ENCODE data around the gene VARS2. TPM values are rescaled to one million over a fixed set of nuclear protein-coding genes. Genes with fewer than 3 reads are reported as not detected.
A peak's percentile ranks its signal among the peaks of the same experiment; 100 is the strongest.

The VARS2 gene
- total RNA-seq, 4 donors from 2014 or later: 12.6 to 22.0 (median 19.2) TPM

- WGBS: 43% methylated on average over 6 of the region's 6 CpGs
- H3K4me1 ChIP-seq: peaks cover 68% of the 10 kb centered on the region
- TF ChIP-seq POLR2AphosphoS5 (IDR thresholded peaks at IDR 0.05): no peak
- no peak for TF ChIP-seq EP300 (IDR thresholded peaks at IDR 0.05)
- no peak for TF ChIP-seq POLR2A (IDR thresholded peaks at IDR 0.05)
- TF ChIP-seq, protein P1, sequence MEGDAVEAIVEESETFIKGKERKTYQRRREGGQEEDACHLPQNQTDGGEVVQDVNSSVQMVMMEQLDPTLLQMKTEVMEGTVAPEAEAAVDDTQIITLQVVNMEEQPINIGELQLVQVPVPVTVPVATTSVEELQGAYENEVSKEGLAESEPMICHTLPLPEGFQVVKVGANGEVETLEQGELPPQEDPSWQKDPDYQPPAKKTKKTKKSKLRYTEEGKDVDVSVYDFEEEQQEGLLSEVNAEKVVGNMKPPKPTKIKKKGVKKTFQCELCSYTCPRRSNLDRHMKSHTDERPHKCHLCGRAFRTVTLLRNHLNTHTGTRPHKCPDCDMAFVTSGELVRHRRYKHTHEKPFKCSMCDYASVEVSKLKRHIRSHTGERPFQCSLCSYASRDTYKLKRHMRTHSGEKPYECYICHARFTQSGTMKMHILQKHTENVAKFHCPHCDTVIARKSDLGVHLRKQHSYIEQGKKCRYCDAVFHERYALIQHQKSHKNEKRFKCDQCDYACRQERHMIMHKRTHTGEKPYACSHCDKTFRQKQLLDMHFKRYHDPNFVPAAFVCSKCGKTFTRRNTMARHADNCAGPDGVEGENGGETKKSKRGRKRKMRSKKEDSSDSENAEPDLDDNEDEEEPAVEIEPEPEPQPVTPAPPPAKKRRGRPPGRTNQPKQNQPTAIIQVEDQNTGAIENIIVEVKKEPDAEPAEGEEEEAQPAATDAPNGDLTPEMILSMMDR (IDR thresholded peaks at IDR 0.05): no peak
- H3K4me3 ChIP-seq: no peak overlapping the region
- no peaks in the 10 kb centered on the region for H3K9me3 ChIP-seq
- no peaks in the 10 kb centered on the region for H3K27me3 ChIP-seq
- H3K36me3 ChIP-seq: peaks cover 44% of the 10 kb centered on the region
- DNase-seq (ENCODE audit: low spot score in 2 of 2): no peak
- peak overlapping the region; percentile 5 for H3K27ac ChIP-seq
Measured at GRCh38 chr6:30887901-30888815, 25.9 kb upstream of the VARS2 start.

DNA sequence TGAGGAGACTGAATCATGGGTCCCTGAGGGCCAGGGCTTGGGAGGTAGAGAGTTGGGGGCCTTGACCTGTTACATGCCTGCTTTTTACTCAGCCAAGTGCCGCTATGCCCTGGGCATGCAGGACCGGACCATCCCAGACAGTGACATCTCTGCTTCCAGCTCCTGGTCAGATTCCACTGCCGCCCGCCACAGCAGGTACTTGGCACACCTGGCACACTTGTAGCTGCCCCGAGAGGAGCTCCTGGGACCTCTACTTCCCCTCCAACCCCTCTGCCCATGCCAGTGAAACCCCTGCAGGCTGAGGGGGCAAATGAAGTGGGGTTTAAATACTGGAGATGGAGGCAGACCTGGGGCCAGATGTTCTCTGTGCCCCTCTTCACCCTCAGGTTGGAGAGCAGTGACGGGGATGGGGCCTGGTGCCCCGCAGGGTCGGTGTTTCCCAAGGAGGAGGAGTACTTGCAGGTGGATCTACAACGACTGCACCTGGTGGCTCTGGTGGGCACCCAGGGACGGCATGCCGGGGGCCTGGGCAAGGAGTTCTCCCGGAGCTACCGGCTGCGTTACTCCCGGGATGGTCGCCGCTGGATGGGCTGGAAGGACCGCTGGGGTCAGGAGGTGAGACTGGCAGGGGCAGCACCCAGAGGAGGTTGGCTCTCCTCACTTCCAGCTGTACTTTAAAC lies 25.1 kb upstream of the VARS2 start:
- WGBS: 89% methylated on average over 3 of the region's 18 CpGs
- TF ChIP-seq EP300 (IDR thresholded peaks at IDR 0.05): no peak
- TF ChIP-seq POLR2A (IDR thresholded peaks at IDR 0.05): no peak
- TF ChIP-seq, protein P1 (IDR thresholded peaks at IDR 0.05): no peak
- TF ChIP-seq POLR2AphosphoS5 (IDR thresholded peaks at IDR 0.05): no peak
- Histone ChIP-seq H3K9me3 (no peaks in the 10 kb centered on the region), H3K4me3 (no peak overlapping the region), H3K36me3 (peaks cover 52% of the 10 kb centered on the region), H3K27ac (no peak overlapping the region), H3K27me3 (no peaks in the 10 kb centered on the region), H3K4me1 (peaks cover 60% of the 10 kb centered on the region)
- no peak for DNase-seq (ENCODE audit: low spot score in 2 of 2)

DNA sequence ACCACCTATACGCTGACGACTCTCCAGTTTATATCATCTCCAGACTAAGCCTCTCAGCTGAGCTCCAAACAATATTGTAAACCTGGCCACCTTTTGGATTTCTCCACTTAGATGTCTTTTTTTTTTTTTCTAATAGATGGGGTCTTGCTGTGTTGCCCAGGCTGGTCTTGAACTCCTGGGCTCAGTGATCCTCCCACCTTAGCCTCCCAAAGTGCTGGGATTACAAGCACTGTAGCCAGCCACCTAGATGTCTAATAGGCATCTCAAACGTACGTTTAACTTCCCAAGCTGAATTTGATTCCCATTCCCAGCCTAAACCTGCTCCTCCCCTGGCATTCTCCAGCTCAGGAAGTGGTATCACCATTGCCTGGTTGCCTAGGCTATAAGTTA lies 24.5 kb upstream of the VARS2 start:
- Histone ChIP-seq H3K9me3 (no peaks in the 10 kb centered on the region), H3K27ac (peak overlapping the region; percentile 0), H3K4me1 (peaks cover 60% of the 10 kb centered on the region), H3K36me3 (peaks cover 57% of the 10 kb centered on the region), H3K4me3 (no peak overlapping the region), H3K27me3 (no peaks in the 10 kb centered on the region)
- DNase-seq (ENCODE audit: low spot score in 2 of 2): no peak
- 62% methylated on average over 4 of the region's 4 CpGs for WGBS
- TF ChIP-seq EP300 (IDR thresholded peaks at IDR 0.05) (no peak), POLR2AphosphoS5 (IDR thresholded peaks at IDR 0.05) (no peak), POLR2A (IDR thresholded peaks at IDR 0.05) (no peak)
- TF ChIP-seq, protein P1 (IDR thresholded peaks at IDR 0.05): no peak

GRCh38 chr6:30889921-30890645 lies 24.0 kb upstream of the VARS2 start:
- TF ChIP-seq EP300 (IDR thresholded peaks at IDR 0.05): no peak
- TF ChIP-seq POLR2A (IDR thresholded peaks at IDR 0.05): no peak
- Histone ChIP-seq H3K27me3 (no peaks in the 10 kb centered on the region), H3K9me3 (no peaks in the 10 kb centered on the region), H3K27ac (peak overlapping the region; percentile 34), H3K4me3 (no peak overlapping the region), H3K4me1 (peaks cover 56% of the 10 kb centered on the region), H3K36me3 (peaks cover 63% of the 10 kb centered on the region)
- 66% methylated on average over 14 of the region's 14 CpGs for WGBS
- no peak for DNase-seq (ENCODE audit: low spot score in 2 of 2)

DNA sequence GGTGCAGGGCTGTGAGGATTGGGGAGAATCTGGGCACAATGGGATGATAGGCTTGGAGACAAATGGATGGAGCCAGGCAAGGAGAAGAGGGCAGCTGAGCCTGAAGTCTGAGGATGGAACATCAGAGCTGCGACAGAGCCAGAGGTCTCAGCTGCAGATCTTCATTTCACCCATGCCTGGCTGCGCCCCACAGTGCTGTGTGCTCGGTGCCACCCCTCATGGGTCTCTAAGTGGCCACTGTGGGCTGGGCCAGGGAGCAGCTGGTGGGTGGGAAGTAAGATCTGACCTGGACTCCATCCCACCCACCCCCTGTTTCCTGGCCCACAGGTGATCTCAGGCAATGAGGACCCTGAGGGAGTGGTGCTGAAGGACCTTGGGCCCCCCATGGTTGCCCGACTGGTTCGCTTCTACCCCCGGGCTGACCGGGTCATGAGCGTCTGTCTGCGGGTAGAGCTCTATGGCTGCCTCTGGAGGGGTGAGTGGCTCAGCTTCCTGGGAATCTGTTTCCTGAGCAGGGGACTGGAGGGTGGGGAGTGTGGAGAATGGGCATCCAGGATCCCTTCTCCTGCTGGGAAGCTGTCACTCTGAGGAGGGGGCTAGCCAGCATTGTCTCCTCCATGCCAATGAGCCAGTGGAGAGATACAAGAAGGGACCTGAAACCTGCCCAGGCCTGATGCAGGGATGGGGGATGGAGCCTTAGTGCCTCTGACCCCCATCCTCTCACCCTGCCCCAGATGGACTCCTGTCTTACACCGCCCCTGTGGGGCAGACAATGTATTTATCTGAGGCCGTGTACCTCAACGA lies 23.2 kb upstream of the VARS2 start:
- WGBS: 74% methylated on average over 10 of the region's 12 CpGs
- H3K27me3 ChIP-seq: no peaks in the 10 kb centered on the region
- H3K27ac ChIP-seq: no peak overlapping the region
- H3K36me3 ChIP-seq: peaks cover 71% of the 10 kb centered on the region
- H3K9me3 ChIP-seq: no peaks in the 10 kb centered on the region
- H3K4me1 ChIP-seq: peaks cover 48% of the 10 kb centered on the region
- no peak overlapping the region for H3K4me3 ChIP-seq
- TF ChIP-seq POLR2A (IDR thresholded peaks at IDR 0.05) (no peak), EP300 (IDR thresholded peaks at IDR 0.05) (no peak), POLR2AphosphoS5 (IDR thresholded peaks at IDR 0.05) (no peak)
- TF ChIP-seq, protein P1 (IDR thresholded peaks at IDR 0.05): no peak
- peak in 1 of 2 donors; percentile 37 for DNase-seq (ENCODE audit: low spot score in 2 of 2)
